ENCODE measurements around the gene FARSA. TPM values are rescaled to one million over a fixed set of nuclear protein-coding genes. Genes with fewer than 3 reads are reported as not detected.
A peak's percentile ranks its signal among the peaks of the same experiment; 100 is the strongest.

FARSA gene
- total and polyA plus RNA-seq, 10 of the 15 experiments (the other 5 are each of a cell fraction or from before 2014, with no cell fraction given), result 20.3 to 212 (median 76.4) TPM

- no peak for TF ChIP-seq ZBTB4 (CRISPR knock-in tag; IDR thresholded peaks at IDR 0.05)
- no peak for TF ChIP-seq BCL3 (IDR thresholded peaks at IDR 0.05; ENCODE audit: borderline replicate concordance, insufficient read depth, low read depth, low read length, poor library complexity, severe bottlenecking)
- TF ChIP-seq SP1 (IDR thresholded peaks at IDR 0.05; ENCODE audit: low read depth, low read length), result no peak
Observed at GRCh38 chr19:12884627-12884925, 48.9 kb downstream of the FARSA start (continued).

GRCh38 chr19:12884202-12884601 is 49.3 kb downstream of the FARSA start:
- no peaks in the 10 kb centered on the region for H3K36me3 ChIP-seq (ENCODE audit: control insufficient read depth in 2 of 2, insufficient read depth in 2 of 2, low read length in 1 of 2)
- peaks cover 4% of the 10 kb centered on the region; the same call in 1 of the 2 replicates for H3K79me2 ChIP-seq (ENCODE audit: control insufficient read depth, insufficient read depth, low read length)
- peaks cover 7% of the 10 kb centered on the region for H3K9me3 ChIP-seq (replicated peaks; ENCODE audit: control insufficient read depth, insufficient read depth, low read length)
- CTCF ChIA-PET, result interaction anchor here (0.7 to 13.2 kb wide), 7 partner anchors 9 to 145 kb away, joined by 3 to 182 read pairs (median 5); no protein-coding TSS in a partner anchor
- H3K4me3 ChIP-seq, result no peak overlapping the region; the same call in 1 of the 2 replicates
- ATAC-seq, result no peak
- DNase-seq (ENCODE audit: low read depth, low spot score), result no peak
- no peak overlapping the region for H3K27ac ChIP-seq (ENCODE audit: control insufficient read depth, insufficient read depth)
- peak; percentile 52 for FAIRE-seq
- POLR2A ChIA-PET, result interaction anchor here (2.1 kb wide), 1 partner anchor 81 kb away, joined by 11 read pairs; no protein-coding TSS in a partner anchor
- no peak overlapping the region for H2AFZ ChIP-seq (ENCODE audit: control insufficient read depth, low read depth, low read length)
- TF ChIP-seq NFXL1 (IDR thresholded peaks at IDR 0.05; ENCODE audit: borderline replicate concordance) (no peak), NFYA (IDR thresholded peaks at IDR 0.05; ENCODE audit: borderline replicate concordance, low read depth, low read length) (no peak), EZH2 (IDR thresholded peaks at IDR 0.05; ENCODE audit: borderline replicate concordance, control insufficient read depth, low read depth, low read length) (no peak), BCLAF1 (IDR thresholded peaks at IDR 0.05) (no peak), BHLHE40 (IDR thresholded peaks at IDR 0.05; ENCODE audit: borderline replicate concordance in 1 of 2, low read depth in 2 of 2, low read length in 1 of 2) (no peak), ASH2L (IDR thresholded peaks at IDR 0.05; ENCODE audit: borderline replicate concordance, low read depth) (no peak), E2F8 (IDR thresholded peaks at IDR 0.05; ENCODE audit: low read depth, partially characterized antibody) (no peak), HDGF (IDR thresholded peaks at IDR 0.05) (no peak)
- in situ Hi-C loops (cut with MboI), result loop anchor here (10.0 kb wide), 1 partner anchor 211 kb away; no protein-coding TSS in a partner anchor
- RAD21 ChIA-PET (ENCODE audit: unreplicated experiment), result interaction anchor here (1.5 to 1.9 kb wide), 2 partner anchors 81 to 210 kb away, joined by 3 to 31 read pairs; no protein-coding TSS in a partner anchor
- no peaks in the 10 kb centered on the region for H4K20me1 ChIP-seq (ENCODE audit: control insufficient read depth, insufficient read depth)
- 70% methylated on average over 3 of the region's 3 CpGs for WGBS (ENCODE audit: insufficient coverage, insufficient replicate concordance, low lambda C conversion rate, missing lambda C conversion rate)
- H3K4me2 ChIP-seq (ENCODE audit: control insufficient read depth, insufficient read depth), result peak overlapping the region; percentile 75; the same call in 1 of the 2 replicates
- H3K4me1 ChIP-seq (ENCODE audit: control insufficient read depth, insufficient read depth, low read length), result peaks cover 16% of the 10 kb centered on the region
- H3K27me3 ChIP-seq (replicated peaks in 1 of 2; ENCODE audit: control insufficient read depth in 2 of 2, insufficient read depth in 2 of 2, low read length in 1 of 2), result no peaks in the 10 kb centered on the region; a peak in 1 of 4 replicates
- SMC1A ChIA-PET (ENCODE audit: uncharacterized antibody, unreplicated experiment), result interaction anchor here (0.6 to 3.2 kb wide), 2 partner anchors 78 to 81 kb away, joined by 3 to 29 read pairs; no protein-coding TSS in a partner anchor
- no peak overlapping the region for H3K9ac ChIP-seq (ENCODE audit: control insufficient read depth, insufficient read depth, low read length)
- no TSS peak for BruUV-seq (replicated peaks)
- intact Hi-C loops (cut with micrococcal nuclease; ENCODE audit: unreplicated experiment), result no loop called here

All from GM12878 (cell line).